Endothelial cell of umbilical vein (primary cell): ENCODE data around the gene CDKN3. TPM values are rescaled to one million over a fixed set of nuclear protein-coding genes. Genes with fewer than 3 reads are reported as not detected.

Experiments used
- BruUV-seq: library from RNA; stranded (reverse); fragments of 400-500 nt; replicated peaks from 2 replicates; lab custom pipeline; 2021; lab: Mats Ljungman, UMichigan
- CTCF ChIA-PET: fragments of 300-600, 350-600 bp; sonication (Branson Sonifier 250); formaldehyde crosslinking; loops from one replicate; lab custom pipeline; 2021; ENCODE audit warnings: antibody characterized with exemption, inconsistent platforms; lab: Charles Lee
- POLR2A ChIA-PET: fragments of 300-600, 350-600 bp; sonication (Branson Sonifier 250); formaldehyde crosslinking; loops from one replicate; lab custom pipeline; 2021; ENCODE audit warnings: antibody characterized with exemption, inconsistent platforms; lab: Charles Lee
- DNase-seq: peaks from one replicate; pipeline ENCODE4 v3.0.0-alpha.2; 2011; ENCODE audit warnings: low read depth, low spot score
- FAIRE-seq: peaks from 2 replicates; lab custom pipeline; 2011; peaks lifted over from hg19 to GRCh38; lab: Jason Lieb, UNC
- H2AFZ ChIP-seq: 2 replicates; pipeline ENCODE4 v1.6.0; 2012; ENCODE audit warnings: low read depth, low read length, control low read depth, inconsistent platforms
- H3K27ac ChIP-seq: 2 replicates; pipeline ENCODE4 v1.5.1; 2011; ENCODE audit warnings: low read depth, mild to moderate bottlenecking, control low read depth, low read length, moderate library complexity; ENCODE audit not compliant: insufficient read depth
- H3K27me3 ChIP-seq, 2 experiments: 2 replicates each; pipeline versions ENCODE4 v1.6.0 to v1.6.1; 2011; ENCODE audit warnings: low read length in 2 of 2, mixed read lengths in 1 of 2; ENCODE audit not compliant: control insufficient read depth in 2 of 2, insufficient read depth in 2 of 2
- H3K36me3 ChIP-seq, 2 experiments: 2 replicates in 1 of 2; 3 replicates in 1 of 2; pipeline ENCODE4 v1.5.1; 2011; ENCODE audit warnings: low read length in 2 of 2, mild to moderate bottlenecking in 1 of 2, moderate library complexity in 1 of 2; ENCODE audit not compliant: control insufficient read depth in 2 of 2, insufficient read depth in 2 of 2; ENCODE audit errors: extremely low read depth in 1 of 2
- H3K4me1 ChIP-seq: 3 replicates; pipeline ENCODE4 v1.5.1; 2011; ENCODE audit warnings: mild to moderate bottlenecking, low read length; ENCODE audit not compliant: control insufficient read depth, insufficient read depth; ENCODE audit errors: extremely low read depth
- H3K4me2 ChIP-seq: 2 replicates; pipeline ENCODE4 v1.6.1; 2011; ENCODE audit warnings: low read length, control low read depth, mixed read lengths; ENCODE audit not compliant: insufficient read depth
- H3K4me3 ChIP-seq, 3 experiments: fragments of 200-600 bp in 1 of 3; sonication (generic), shearing (Covaris generic) in 1 of 3; replicated peaks in 1 of 3; 2 replicates each; pipeline ENCODE4 v1.5.1; 2011 to 2016; ENCODE audit warnings: control low read depth in 3 of 3, low read length in 3 of 3, mild to moderate bottlenecking in 2 of 3, inconsistent platforms in 1 of 3, low read depth in 1 of 3, moderate library complexity in 1 of 3; ENCODE audit not compliant: insufficient read depth in 1 of 3
- H3K79me2 ChIP-seq: 2 replicates; pipeline ENCODE4 v1.6.0; 2012; ENCODE audit warnings: low read length, inconsistent platforms; ENCODE audit not compliant: control insufficient read depth, insufficient read depth
- H3K9ac ChIP-seq: replicated peaks from 2 replicates; pipeline ENCODE3; 2011; ENCODE audit warnings: low read length, control low read depth; ENCODE audit not compliant: insufficient read depth; ENCODE audit errors: extremely low read depth
- H3K9me1 ChIP-seq: replicated peaks from 3 replicates; pipeline ENCODE4 v1.6.0; 2011; ENCODE audit warnings: mild to moderate bottlenecking, low read length; ENCODE audit not compliant: control insufficient read depth, insufficient read depth; ENCODE audit errors: extremely low read depth
- H3K9me3 ChIP-seq: replicated peaks from 2 replicates; pipeline ENCODE4 v1.5.1; 2012; ENCODE audit warnings: low read length, inconsistent platforms; ENCODE audit not compliant: control insufficient read depth, insufficient read depth
- H4K20me1 ChIP-seq: replicated peaks from 2 replicates; pipeline ENCODE3; 2011; ENCODE audit warnings: mild to moderate bottlenecking, low read length; ENCODE audit not compliant: control insufficient read depth, insufficient read depth; ENCODE audit errors: extremely low read depth
- CTCF ChIP-seq, 2 donors: IDR thresholded peaks; 1 replicate in 1 of 2; 2 replicates in 1 of 2; pipeline ENCODE4 v1.5.1; 2011; ENCODE audit warnings: low read length in 2 of 2, mild to moderate bottlenecking in 2 of 2, moderate library complexity in 2 of 2, control low read depth in 1 of 2, inconsistent platforms in 1 of 2, low read depth in 1 of 2; ENCODE audit not compliant: insufficient read depth in 1 of 2; ENCODE audit errors: extremely low read depth in 1 of 2
- EZH2 ChIP-seq: IDR thresholded peaks from 2 replicates; pipeline ENCODE4 v1.6.1; 2012; ENCODE audit warnings: borderline replicate concordance, low read depth, mild to moderate bottlenecking, moderate library complexity, low read length, inconsistent platforms; ENCODE audit not compliant: severe bottlenecking
- FOS ChIP-seq: IDR thresholded peaks from 2 replicates; pipeline ENCODE4 v1.6.1; 2011; ENCODE audit warnings: mild to moderate bottlenecking, low read length, moderate library complexity, borderline replicate concordance; ENCODE audit not compliant: insufficient read depth
- GATA2 ChIP-seq: IDR thresholded peaks from 2 replicates; pipeline ENCODE4 v1.7.0; 2011; ENCODE audit warnings: low read depth, mild to moderate bottlenecking, moderate library complexity, mixed read lengths, low read length; ENCODE audit not compliant: insufficient read length, insufficient read depth
- JUN ChIP-seq: IDR thresholded peaks from 2 replicates; pipeline ENCODE4 v1.6.1; 2011; ENCODE audit warnings: borderline replicate concordance, low read depth; ENCODE audit not compliant: insufficient read length, insufficient read depth
- MAX ChIP-seq: IDR thresholded peaks from 2 replicates; pipeline ENCODE4 v1.6.1; 2011; ENCODE audit not compliant: insufficient read depth, insufficient read length
- MYC ChIP-seq: IDR thresholded peaks from one replicate; pipeline ENCODE4 v1.6.1; 2011; ENCODE audit warnings: mild to moderate bottlenecking, low read depth, low read length
- POLR2A ChIP-seq: IDR thresholded peaks from 2 replicates; pipeline ENCODE4 v1.6.1; 2012; ENCODE audit warnings: low read depth, mild to moderate bottlenecking, control low read depth, low read length
- POLR2AphosphoS5 ChIP-seq: IDR thresholded peaks from 2 replicates; pipeline ENCODE4 v1.6.1; 2012; ENCODE audit warnings: low read depth, mild to moderate bottlenecking, control low read depth, low read length, moderate library complexity; ENCODE audit not compliant: insufficient read depth
- dilution Hi-C: fragments of 300-500 bp; cut with MboI; formaldehyde crosslinking; loops from one replicate; pipeline ENCODE4 v1.15.0; 2019; ENCODE audit warnings: low sequenced_read_pairs; ENCODE audit not compliant: extremely low pct_ligation_motif_present
- intact Hi-C: fragments of 100-400 bp; cut with micrococcal nuclease; formaldehyde crosslinking; loops from one replicate; pipeline ENCODE4 v1.10.0; 2022
- polyA plus RNA-seq, 4 experiments: library from polyadenylated mRNA; depleted of rRNA in 3 of 4; stranded (reverse) in 3 of 4; unstranded in 1 of 4; fragments of >200 nt; gene quantifications; 2 replicates each; pipeline versions ENCODE4 v1.2.1 to v1.2.3, GENCODE V29; 2011 to 2012; ENCODE audit warnings: missing spikeins in 1 of 4
- total RNA-seq: library from RNA; stranded (reverse); gene quantifications from 2 replicates; pipeline ENCODE4 v1.2.3, GENCODE V29; 2021

Gene CDKN3
- total and polyA plus RNA-seq, 2 donors (not counting 3 experiments of a cell fraction or from before 2014, with no cell fraction given) = 36.6 to 52.0 TPM

- no peaks in the 10 kb centered on the region for H4K20me1 ChIP-seq
- dilution Hi-C loops (no loop called here), intact Hi-C loops (no loop called here)
- peaks cover 8% of the 10 kb centered on the region for H3K4me1 ChIP-seq
- CTCF ChIA-PET = interaction anchor here (2.4 kb wide), 1 partner anchor 28 kb away, joined by 8 read pairs; no protein-coding TSS in a partner anchor
- no peak overlapping the region for H3K4me3 ChIP-seq
- BruUV-seq = no TSS peak
- no peak overlapping the region for H2AFZ ChIP-seq
- POLR2A ChIA-PET = no interaction called here
- H3K79me2 ChIP-seq = peaks cover 11% of the 10 kb centered on the region
- peaks cover 0 to 10% of the 10 kb centered on the region in 2 experiments for H3K27me3 ChIP-seq
- H3K36me3 ChIP-seq = no peaks in the 10 kb centered on the region
- no peak overlapping the region for H3K27ac ChIP-seq
- no peak for DNase-seq
- H3K9ac ChIP-seq = no peak overlapping the region
- FAIRE-seq = no peak
- TF ChIP-seq CTCF (IDR thresholded peaks at IDR 0.05; ENCODE audit: extremely low read depth in 1 of 2, insufficient read depth in 1 of 2, low read depth in 1 of 2, low read length in 2 of 2) = no peak
- no peak for TF ChIP-seq POLR2AphosphoS5
- TF ChIP-seq EZH2 = no peak
- TF ChIP-seq MYC = no peak
- no peak for TF ChIP-seq POLR2A
- TF ChIP-seq FOS = no peak
- no peak for TF ChIP-seq GATA2
- no peak for TF ChIP-seq JUN
- TF ChIP-seq MAX = no peak
- H3K4me2 ChIP-seq = no peak overlapping the region
- H3K9me3 ChIP-seq = no peaks in the 10 kb centered on the region
- H3K9me1 ChIP-seq = no peaks in the 10 kb centered on the region
These were observed 2.2 kb upstream of the CDKN3 start for GRCh38 chr14:54394596-54394995.
